Transverse colon (tissue), 4 donors: ENCODE results near the gene EGFR. TPM values are rescaled to one million over a fixed set of nuclear protein-coding genes. Genes with fewer than 3 reads are reported as not detected.

Source experiments
- DNase-seq: peaks from one replicate; pipeline ENCODE4 v3.0.0-alpha.2; 2019
- H3K27ac ChIP-seq, 4 donors: fragments of 200-600 bp; sonication (generic); 2 replicates each; pipeline ENCODE4 v1.5.1; 2016 to 2018; ENCODE audit warnings: inconsistent platforms in 4 of 4
- H3K27me3 ChIP-seq: fragments of 200-600 bp; sonication (generic); 2 replicates; pipeline ENCODE4 v1.5.1; 2017; ENCODE audit warnings: inconsistent platforms
- H3K36me3 ChIP-seq, 4 donors: fragments of 200-600 bp; sonication (generic); 2 replicates each; pipeline ENCODE4 v1.5.1; 2017 to 2019; ENCODE audit warnings: inconsistent platforms in 4 of 4
- H3K4me1 ChIP-seq, 4 donors: fragments of 200-600 bp; sonication (generic); 2 replicates each; pipeline ENCODE4 v1.5.1; 2017 to 2020; ENCODE audit warnings: inconsistent platforms in 4 of 4
- H3K4me3 ChIP-seq, 4 donors: fragments of 200-600 bp; sonication (generic); 1 replicate in 1 of 4; 2 replicates in 3 of 4; pipeline versions ENCODE4 v1.5.1 to v1.6.1; 2017 to 2019; ENCODE audit warnings: inconsistent platforms in 4 of 4
- H3K9me3 ChIP-seq, 2 donors: fragments of 200-600 bp; sonication (generic); 2 replicates each; pipeline ENCODE4 v1.5.1; 2017 to 2019; ENCODE audit warnings: inconsistent platforms in 2 of 2
- EP300 ChIP-seq: sonication (generic); formaldehyde crosslinking; IDR thresholded peaks from one replicate; pipeline ENCODE4 v1.6.1; 2017; ENCODE audit warnings: antibody characterized with exemption, low read depth
- POLR2A ChIP-seq: fragments of 450-650 bp; IDR thresholded peaks from one replicate; pipeline ENCODE4 v1.6.1; 2016; ENCODE audit warnings: antibody characterized with exemption, mild to moderate bottlenecking, moderate library complexity
- POLR2AphosphoS5 ChIP-seq, 3 donors: sonication (generic); formaldehyde crosslinking; IDR thresholded peaks; one replicate each; pipeline ENCODE4 v1.6.1; 2016; ENCODE audit warnings: antibody characterized with exemption in 3 of 3
- WGBS, 2 donors: methylation state at CpG; one replicate each; pipeline ENCODE4 v1.1.5; 2018; ENCODE audit warnings: low coverage in 1 of 2; 5-methylcytosine and 5-hydroxymethylcytosine counted together
- in situ Hi-C, 4 donors: fragments of 200-750 bp; cut with MboI; loops; one replicate each; pipeline versions ENCODE4 v1.15.0 to v1.15.1; 2017; ENCODE audit warnings: low sequenced_read_pairs in 3 of 4, low pct_ligation_motif_present in 1 of 4, low pct_unique_long_range_greater_than_20kb in 1 of 4
- intact Hi-C: fragments of 100-400 bp; cut with DNase I; formaldehyde crosslinking; loops from one replicate; pipeline ENCODE4 v1.15.1; 2023; ENCODE audit warnings: low total_unique reads
- total RNA-seq, 4 donors: library from RNA; depleted of rRNA; stranded (reverse); fragments of >200 nt; gene quantifications; one replicate each; pipeline ENCODE4 v1.1.0, GENCODE V29; 2016
- TF ChIP-seq, protein P1 (sequence below), 5 experiments: fragments of 200-600 bp in 3 of 5; fragments of 450-650 bp in 2 of 5; sonication (generic) in 3 of 5; IDR thresholded peaks; 1 replicate in 2 of 5; 2 replicates in 3 of 5; pipeline ENCODE4 v1.5.1; 2016 to 2017; ENCODE audit warnings: antibody characterized with exemption in 5 of 5, inconsistent platforms in 3 of 5, mild to moderate bottlenecking in 2 of 5, moderate library complexity in 1 of 5

EGFR gene
- total RNA-seq, 4 donors from 2014 or later = 40.0 to 85.7 (median 72.9) TPM

DNA sequence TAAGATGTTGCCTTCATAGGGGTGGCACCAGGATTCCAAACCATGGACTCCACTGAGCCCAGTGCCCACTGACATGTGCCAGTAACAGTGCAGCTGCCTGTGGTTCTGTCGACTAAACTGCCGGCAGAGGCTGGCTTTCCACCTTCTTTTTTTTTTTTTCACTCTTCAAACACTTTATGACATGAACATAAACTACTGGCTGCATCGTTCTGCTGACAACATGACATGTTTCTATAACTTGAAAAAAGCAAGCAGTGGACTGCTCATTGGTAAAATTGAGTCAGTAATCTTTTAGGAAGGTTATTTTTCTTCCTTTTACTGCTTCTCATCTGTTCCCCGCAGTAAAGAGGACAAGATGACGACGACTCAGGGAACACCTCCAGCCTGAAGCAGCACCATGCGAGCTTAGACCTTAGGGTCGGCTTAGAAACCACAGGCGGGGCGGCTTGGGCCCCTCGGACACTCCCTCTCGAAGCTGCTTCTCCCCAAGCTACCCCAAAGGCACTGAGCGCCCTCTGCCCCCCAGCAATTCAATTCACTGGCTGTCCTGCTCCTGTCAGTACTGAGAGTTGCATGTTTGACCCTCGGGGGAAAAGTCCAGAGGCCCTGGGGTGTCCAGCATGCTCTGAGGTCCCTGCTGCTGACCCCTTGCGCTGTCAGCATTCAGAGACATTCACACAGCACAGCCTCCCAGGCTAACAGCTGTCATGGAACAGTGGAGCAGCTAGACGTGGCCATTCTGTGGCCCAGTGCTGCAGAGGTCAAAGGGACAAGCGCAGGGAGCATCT is 112.5 kb downstream of the EGFR start:
- in situ Hi-C loops = no loop called here
- H3K36me3 ChIP-seq = no peaks in the 10 kb centered on the region
- no peak for DNase-seq
- intact Hi-C loops = loop anchor here (10.0 kb wide), 1 partner anchor 107 kb away; no protein-coding TSS in a partner anchor
- no peak for TF ChIP-seq POLR2A
- no peak for TF ChIP-seq POLR2AphosphoS5 (IDR thresholded peaks at IDR 0.05)
- TF ChIP-seq EP300 = no peak
- TF ChIP-seq, protein P1, sequence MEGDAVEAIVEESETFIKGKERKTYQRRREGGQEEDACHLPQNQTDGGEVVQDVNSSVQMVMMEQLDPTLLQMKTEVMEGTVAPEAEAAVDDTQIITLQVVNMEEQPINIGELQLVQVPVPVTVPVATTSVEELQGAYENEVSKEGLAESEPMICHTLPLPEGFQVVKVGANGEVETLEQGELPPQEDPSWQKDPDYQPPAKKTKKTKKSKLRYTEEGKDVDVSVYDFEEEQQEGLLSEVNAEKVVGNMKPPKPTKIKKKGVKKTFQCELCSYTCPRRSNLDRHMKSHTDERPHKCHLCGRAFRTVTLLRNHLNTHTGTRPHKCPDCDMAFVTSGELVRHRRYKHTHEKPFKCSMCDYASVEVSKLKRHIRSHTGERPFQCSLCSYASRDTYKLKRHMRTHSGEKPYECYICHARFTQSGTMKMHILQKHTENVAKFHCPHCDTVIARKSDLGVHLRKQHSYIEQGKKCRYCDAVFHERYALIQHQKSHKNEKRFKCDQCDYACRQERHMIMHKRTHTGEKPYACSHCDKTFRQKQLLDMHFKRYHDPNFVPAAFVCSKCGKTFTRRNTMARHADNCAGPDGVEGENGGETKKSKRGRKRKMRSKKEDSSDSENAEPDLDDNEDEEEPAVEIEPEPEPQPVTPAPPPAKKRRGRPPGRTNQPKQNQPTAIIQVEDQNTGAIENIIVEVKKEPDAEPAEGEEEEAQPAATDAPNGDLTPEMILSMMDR (IDR thresholded peaks at IDR 0.05) = no peak
- 28 to 49% methylated on average over 9 to 16 of the region's 17 CpGs for WGBS, 2 donors
- peaks cover 47 to 66% (median 61%) of the 10 kb centered on the region in 4 donors for H3K4me1 ChIP-seq
- no peaks in the 10 kb centered on the region for H3K27me3 ChIP-seq
- H3K27ac ChIP-seq = peak overlapping the region; percentile 81 to 85 (median 82)
- no peaks in the 10 kb centered on the region for H3K9me3 ChIP-seq
- H3K4me3 ChIP-seq = no peak overlapping the region

- Histone ChIP-seq H3K27ac (peak overlapping the region; percentile 52 to 85 (median 80)), H3K27me3 (no peaks in the 10 kb centered on the region), H3K4me3 (no peak overlapping the region), H3K9me3 (no peaks in the 10 kb centered on the region), H3K36me3 (no peaks in the 10 kb centered on the region), H3K4me1 (peaks cover 46 to 55% (median 52%) of the 10 kb centered on the region in 4 donors)
- intact Hi-C loops (loop anchor here (10.0 kb wide), 1 partner anchor 108 kb away; no protein-coding TSS in a partner anchor), in situ Hi-C loops (no loop called here)
- TF ChIP-seq, protein P1 (IDR thresholded peaks at IDR 0.05) = no peak
- TF ChIP-seq EP300 = no peak
- no peak for TF ChIP-seq POLR2A
- no peak for TF ChIP-seq POLR2AphosphoS5 (IDR thresholded peaks at IDR 0.05)
- DNase-seq = no peak
- WGBS, 2 donors = 82% methylated on average over 5 of the region's 5 CpGs; no CpG with 5 or more reads in 1 of the 2 donors
These were observed 113.7 kb downstream of the EGFR start for GRCh38 chr7:55132550-55132889.

DNA sequence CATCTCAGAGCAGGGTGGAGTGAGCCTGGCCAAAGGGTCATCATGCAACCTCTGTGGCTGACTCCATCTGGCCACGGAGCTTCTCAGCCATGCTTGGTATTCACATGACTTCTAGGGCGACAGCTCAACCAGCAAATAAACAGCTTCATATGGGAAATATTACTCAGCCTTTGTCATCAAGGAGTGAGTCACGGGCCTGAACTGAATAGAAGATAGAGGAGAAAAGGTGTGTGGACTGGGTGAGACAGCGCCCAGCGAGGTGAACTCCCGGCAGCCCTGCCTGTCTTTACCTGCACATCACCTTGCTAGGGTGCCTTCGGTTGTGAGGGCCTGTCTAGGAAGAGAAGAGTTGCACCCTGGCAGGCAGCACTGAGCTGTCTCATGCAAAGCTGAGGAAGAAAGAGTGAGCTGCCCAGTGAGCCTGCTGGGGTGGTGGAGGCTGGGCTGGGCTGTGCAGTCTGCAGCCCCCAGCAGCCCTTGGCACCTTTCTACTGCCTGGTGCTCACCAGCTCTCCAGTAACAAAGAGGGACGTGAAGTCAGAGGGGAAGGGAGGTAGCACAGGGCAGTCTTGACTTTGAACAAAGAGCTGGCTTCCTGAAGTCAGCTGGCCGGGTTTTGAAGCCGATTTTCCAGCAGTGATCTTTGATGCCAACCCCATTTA is 114.2 kb downstream of the EGFR start:
- H3K9me3 ChIP-seq = no peaks in the 10 kb centered on the region
- H3K36me3 ChIP-seq = no peaks in the 10 kb centered on the region
- intact Hi-C loops = loop anchor here (10.0 kb wide), 1 partner anchor 108 kb away; no protein-coding TSS in a partner anchor
- peak; percentile 56 for DNase-seq
- TF ChIP-seq POLR2AphosphoS5 (IDR thresholded peaks at IDR 0.05) (peak; percentile 63 to 77 (median 72)), EP300 (peak; percentile 28)
- TF ChIP-seq, protein P1 (IDR thresholded peaks at IDR 0.05) = no peak
- H3K27me3 ChIP-seq = no peaks in the 10 kb centered on the region
- 55 to 70% methylated on average over 5 to 10 of the region's 10 CpGs for WGBS, 2 donors
- peaks cover 41 to 50% (median 48%) of the 10 kb centered on the region in 4 donors for H3K4me1 ChIP-seq
- peak overlapping the region; percentile 71 to 85 (median 80) for H3K27ac ChIP-seq
- no peak overlapping the region for H3K4me3 ChIP-seq
- in situ Hi-C loops = no loop called here

DNA sequence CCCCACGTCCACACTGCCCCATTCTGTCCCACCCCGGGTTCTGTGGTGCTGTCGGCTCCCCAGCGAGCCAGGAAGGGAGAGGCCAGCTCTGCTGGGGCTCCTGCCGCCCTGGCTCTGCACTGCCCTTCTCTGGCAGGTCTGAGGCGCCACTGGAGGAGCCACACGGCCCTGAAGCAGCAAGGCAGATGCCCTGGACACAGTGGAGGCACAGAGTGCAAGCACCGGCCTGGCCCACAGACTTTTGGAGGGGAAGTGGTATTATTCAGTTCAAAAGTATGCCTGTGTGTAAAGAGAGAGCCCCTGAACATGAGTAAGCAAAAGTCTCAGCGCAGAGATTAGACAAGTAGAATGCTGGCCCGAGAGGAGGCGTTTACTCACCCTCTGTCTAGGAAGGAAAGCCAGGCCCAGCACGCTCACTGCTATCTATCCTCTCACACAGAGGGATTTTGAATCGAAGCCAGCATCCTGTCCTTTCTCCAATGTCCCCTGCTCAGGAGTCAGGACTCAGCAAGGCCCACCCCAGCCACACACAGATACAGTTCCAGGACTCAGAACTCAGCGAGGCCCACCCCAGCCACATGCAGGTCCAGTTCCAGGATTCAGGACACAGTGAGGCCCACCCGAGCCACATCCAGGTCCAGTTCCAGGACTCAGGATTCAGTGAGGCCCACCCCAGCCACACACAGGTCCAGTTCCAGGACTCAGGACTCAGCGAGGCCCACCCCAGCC is 115.0 kb downstream of the EGFR start:
- H3K27ac ChIP-seq = peak overlapping the region; percentile 71 to 85 (median 80)
- intact Hi-C loops (loop anchor here (10.0 kb wide), 1 partner anchor 109 kb away; no protein-coding TSS in a partner anchor), in situ Hi-C loops (no loop called here)
- 71% methylated on average over 16 of the region's 16 CpGs; no CpG with 5 or more reads in 1 of the 2 donors for WGBS, 2 donors
- TF ChIP-seq POLR2AphosphoS5 (IDR thresholded peaks at IDR 0.05) (peak in 1 of 3 donors; percentile 8), POLR2A (no peak), EP300 (no peak)
- TF ChIP-seq, protein P1 (IDR thresholded peaks at IDR 0.05) = no peak
- no peaks in the 10 kb centered on the region for H3K9me3 ChIP-seq
- H3K27me3 ChIP-seq = no peaks in the 10 kb centered on the region
- H3K4me1 ChIP-seq = peaks cover 35 to 43% (median 40%) of the 10 kb centered on the region in 4 donors
- no peak overlapping the region for H3K4me3 ChIP-seq
- no peaks in the 10 kb centered on the region for H3K36me3 ChIP-seq
- no peak for DNase-seq
